Sigmoid colon (tissue), 7 donors: ENCODE measurements around the gene FKBP6. TPM values are rescaled to one million over a fixed set of nuclear protein-coding genes. Genes with fewer than 3 reads are reported as not detected.
"Not testable (repeated sequence)": the region's sequence is repeated elsewhere in the genome, so short reads cannot be mapped to it uniquely, and the experiment has no call there.

ENCODE experiments used
- DNase-seq: peaks from one replicate; pipeline ENCODE4 v3.0.0-alpha.2; 2019
- H3K27ac ChIP-seq, 4 donors: fragments of 200-600 bp; sonication (generic); one replicate each; pipeline ENCODE4 v1.5.1; 2016 to 2019; ENCODE audit warnings: mild to moderate bottlenecking in 1 of 4
- H3K27me3 ChIP-seq, 3 donors: fragments of 200-600 bp; sonication (generic); one replicate each; pipeline ENCODE4 v1.5.1; 2019; ENCODE audit warnings: mild to moderate bottlenecking in 1 of 3
- H3K36me3 ChIP-seq, 4 donors: fragments of 200-600 bp; sonication (generic); one replicate each; pipeline ENCODE4 v1.5.1; 2016 to 2019
- H3K4me1 ChIP-seq, 4 donors: fragments of 200-600 bp; sonication (generic); one replicate each; pipeline ENCODE4 v1.5.1; 2017 to 2019
- H3K4me3 ChIP-seq, 4 donors: fragments of 200-600 bp; sonication (generic); one replicate each; pipeline ENCODE4 v1.5.1; 2017 to 2019; ENCODE audit warnings: mild to moderate bottlenecking in 2 of 4, moderate library complexity in 1 of 4
- H3K9me3 ChIP-seq, 4 donors: fragments of 200-600 bp in 3 of 4; sonication (generic) in 3 of 4; one replicate each; pipeline versions ENCODE4 v1.5.1 to v1.6.1; 2013 to 2019
- EP300 ChIP-seq, 4 donors: sonication (generic); formaldehyde crosslinking; IDR thresholded peaks; one replicate each; pipeline ENCODE4 v1.6.1; 2017; ENCODE audit warnings: antibody characterized with exemption in 4 of 4
- POLR2A ChIP-seq, 2 donors: fragments of 450-650 bp; IDR thresholded peaks; one replicate each; pipeline ENCODE4 v1.6.1; 2016; ENCODE audit warnings: antibody characterized with exemption in 2 of 2, mild to moderate bottlenecking in 2 of 2, moderate library complexity in 2 of 2
- POLR2AphosphoS5 ChIP-seq, 4 donors: sonication (generic); formaldehyde crosslinking; IDR thresholded peaks; one replicate each; pipeline ENCODE4 v1.6.1; 2017; ENCODE audit warnings: antibody characterized with exemption in 4 of 4
- WGBS, 2 donors: extraction: QIAGEN DNeasy Blood & Tissue Kit; methylation state at CpG; one replicate each; pipeline ENCODE4 v1.1.7; 2013; 5-methylcytosine and 5-hydroxymethylcytosine counted together
- intact Hi-C: fragments of 100-400 bp; cut with DNase I; formaldehyde crosslinking; loops from one replicate; pipeline ENCODE4 v1.15.1; 2023
- polyA plus RNA-seq, 3 donors: library from polyadenylated mRNA; stranded (reverse); fragments of 200-250 nt; gene quantifications; one replicate each; pipeline ENCODE4 v1.2.3, GENCODE V29; 2013
- total RNA-seq, 4 donors: library from RNA; depleted of rRNA; stranded (reverse); fragments of >200 nt; gene quantifications; one replicate each; pipeline ENCODE4 v1.1.0, GENCODE V29; 2016
- TF ChIP-seq, protein P1 (sequence below), 4 experiments: fragments of 450-650 bp in 3 of 4; fragments of 200-600 bp in 1 of 4; IDR thresholded peaks; one replicate each; pipeline ENCODE4 v1.5.1; 2016 to 2019; ENCODE audit warnings: antibody characterized with exemption in 4 of 4, mild to moderate bottlenecking in 3 of 4, moderate library complexity in 2 of 4
- donor health status: healthy with polysubstance abuse.
- donor health status: Bipolar disorder and iron deficiency.
- donor health status: healthy.

FKBP6 gene
- total and polyA plus RNA-seq, 7 donors, result not detected

DNA sequence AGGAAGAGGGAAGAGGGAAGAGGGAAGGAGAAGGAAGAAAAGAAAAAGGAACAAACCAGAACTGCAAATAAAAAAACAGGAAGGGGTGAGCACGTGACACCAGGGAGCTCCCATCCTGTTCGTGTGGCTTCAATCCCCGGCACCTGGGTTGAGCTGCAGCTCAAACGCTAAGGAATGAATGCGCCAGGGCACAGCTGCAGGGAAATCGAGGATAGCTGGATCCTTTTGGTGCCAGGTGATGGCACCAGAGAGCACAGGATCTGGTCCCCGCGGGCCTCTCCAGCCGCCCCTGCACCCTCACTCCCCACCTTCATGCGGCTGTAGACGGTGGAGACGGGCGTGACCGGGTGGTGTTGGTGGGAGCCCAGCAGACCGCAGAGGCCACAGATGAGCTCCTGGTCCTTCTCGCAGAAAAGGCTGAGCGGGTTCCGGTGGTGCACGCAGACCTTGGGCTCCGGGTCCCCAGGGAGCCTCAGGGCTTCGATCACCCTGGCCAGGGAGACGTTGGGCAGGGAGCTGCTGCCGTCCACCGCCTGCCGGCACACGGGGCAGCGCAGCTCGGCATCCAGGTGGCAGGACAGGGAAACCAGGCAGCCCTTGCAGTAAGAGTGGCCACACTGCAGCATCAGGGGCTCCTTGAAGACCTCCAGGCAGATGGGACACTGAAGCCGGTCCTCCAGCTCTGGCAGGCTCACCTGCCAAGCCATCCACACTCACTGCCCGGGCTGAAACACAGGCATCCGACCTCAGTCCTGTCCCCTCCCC lies 3.7 kb upstream of the FKBP6 start:
- H3K27ac ChIP-seq, intact Hi-C loops, H3K36me3 ChIP-seq, H3K9me3 ChIP-seq, H3K4me1 ChIP-seq: not testable (repeated sequence)
- peak overlapping the region in 1 of 4 donors; percentile 21 for H3K4me3 ChIP-seq
- WGBS, 2 donors, result 16 to 24% methylated on average over 31 of the region's 31 CpGs
- TF ChIP-seq, protein P1, sequence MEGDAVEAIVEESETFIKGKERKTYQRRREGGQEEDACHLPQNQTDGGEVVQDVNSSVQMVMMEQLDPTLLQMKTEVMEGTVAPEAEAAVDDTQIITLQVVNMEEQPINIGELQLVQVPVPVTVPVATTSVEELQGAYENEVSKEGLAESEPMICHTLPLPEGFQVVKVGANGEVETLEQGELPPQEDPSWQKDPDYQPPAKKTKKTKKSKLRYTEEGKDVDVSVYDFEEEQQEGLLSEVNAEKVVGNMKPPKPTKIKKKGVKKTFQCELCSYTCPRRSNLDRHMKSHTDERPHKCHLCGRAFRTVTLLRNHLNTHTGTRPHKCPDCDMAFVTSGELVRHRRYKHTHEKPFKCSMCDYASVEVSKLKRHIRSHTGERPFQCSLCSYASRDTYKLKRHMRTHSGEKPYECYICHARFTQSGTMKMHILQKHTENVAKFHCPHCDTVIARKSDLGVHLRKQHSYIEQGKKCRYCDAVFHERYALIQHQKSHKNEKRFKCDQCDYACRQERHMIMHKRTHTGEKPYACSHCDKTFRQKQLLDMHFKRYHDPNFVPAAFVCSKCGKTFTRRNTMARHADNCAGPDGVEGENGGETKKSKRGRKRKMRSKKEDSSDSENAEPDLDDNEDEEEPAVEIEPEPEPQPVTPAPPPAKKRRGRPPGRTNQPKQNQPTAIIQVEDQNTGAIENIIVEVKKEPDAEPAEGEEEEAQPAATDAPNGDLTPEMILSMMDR (IDR thresholded peaks at IDR 0.05), result peak in 3 of 4 experiments; percentile 14 to 43 (median 16)
- DNase-seq, result peak; percentile 73
- peaks cover 0 to 11% (median 0%) of the 10 kb centered on the region in 3 donors for H3K27me3 ChIP-seq

DNA sequence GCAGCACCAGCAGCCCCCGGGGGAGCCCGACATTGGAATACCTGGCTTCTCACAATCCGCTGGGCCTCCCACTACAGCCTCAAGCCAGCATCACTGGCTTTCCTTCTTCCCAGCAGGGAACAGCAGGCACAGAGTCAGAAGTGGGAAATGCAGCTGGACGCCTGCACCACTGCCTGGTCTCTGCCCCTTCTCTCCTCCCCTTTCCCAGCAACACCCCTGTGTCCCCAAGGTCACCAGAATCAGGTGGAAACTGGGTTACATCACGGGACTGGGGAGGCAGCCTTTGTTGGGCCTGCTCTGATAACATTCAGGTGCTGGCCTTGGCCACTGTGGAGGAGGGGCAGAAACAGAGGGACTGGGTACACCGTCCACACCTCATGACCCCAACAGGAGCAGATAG lies 2.5 kb upstream of the FKBP6 start:
- H3K4me1 ChIP-seq, intact Hi-C loops, H3K4me3 ChIP-seq, DNase-seq, H3K9me3 ChIP-seq, H3K36me3 ChIP-seq, H3K27ac ChIP-seq, H3K27me3 ChIP-seq: not testable (repeated sequence)
- 74 to 94% methylated on average over 6 of the region's 6 CpGs for WGBS, 2 donors

DNA sequence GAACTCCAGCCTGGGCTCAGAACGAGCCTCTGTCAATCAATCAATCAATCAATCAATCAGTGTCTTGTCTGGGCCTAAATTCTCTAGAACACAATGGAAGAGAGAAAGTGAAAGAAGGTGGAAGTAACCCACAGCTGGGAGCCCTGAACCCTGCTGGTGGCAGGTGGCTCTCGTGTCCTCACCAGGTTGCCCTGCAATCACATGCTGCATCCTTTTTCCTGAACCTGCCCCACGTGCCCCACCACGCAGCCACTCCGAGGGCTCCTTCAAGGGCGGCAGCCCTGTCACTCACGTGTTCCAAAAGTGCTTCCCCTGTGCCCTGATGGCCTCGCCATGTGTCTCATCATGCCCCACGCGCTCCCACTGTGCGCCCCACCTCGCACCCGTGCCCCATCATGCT lies 512 bp upstream of the FKBP6 start:
- H3K36me3 ChIP-seq, H3K4me1 ChIP-seq, intact Hi-C loops, H3K9me3 ChIP-seq, H3K27ac ChIP-seq, DNase-seq, H3K27me3 ChIP-seq, H3K4me3 ChIP-seq: not testable (repeated sequence)
- WGBS, 2 donors, result 83 to 85% methylated on average over 12 of the region's 13 CpGs

DNA sequence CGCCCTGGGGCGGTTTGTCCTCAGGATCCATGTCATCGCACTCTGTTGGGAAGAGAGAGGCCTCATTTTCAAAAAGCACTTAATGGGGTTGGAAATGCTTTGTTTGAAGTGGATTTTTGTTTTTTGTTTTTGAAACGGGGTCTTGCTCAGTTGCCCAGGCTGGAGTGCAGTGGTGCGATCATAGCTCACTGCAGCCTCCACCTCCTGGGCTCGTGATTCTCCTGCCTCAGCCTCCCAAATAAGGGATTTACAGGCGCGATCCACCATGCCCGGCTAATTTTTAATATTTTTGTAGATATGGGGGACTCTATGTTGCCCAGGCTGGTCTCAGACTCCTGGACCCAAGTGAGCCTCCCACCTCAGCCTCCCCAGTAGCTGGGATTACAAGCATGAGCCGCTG lies 735 bp downstream of the FKBP6 start:
- 95 to 96% methylated on average over 10 of the region's 10 CpGs for WGBS, 2 donors
- H3K4me1 ChIP-seq, result peaks cover 0 to 9% (median 3%) of the 10 kb centered on the region in 4 donors
- no peaks in the 10 kb centered on the region for H3K36me3 ChIP-seq
- no peak overlapping the region for H3K27ac ChIP-seq
- DNase-seq, result no peak
- peaks cover 0 to 6% (median 0%) of the 10 kb centered on the region in 3 donors for H3K27me3 ChIP-seq
- no peaks in the 10 kb centered on the region for H3K9me3 ChIP-seq
- intact Hi-C loops, result no loop called here
- H3K4me3 ChIP-seq, result no peak overlapping the region
- TF ChIP-seq, protein P1 (IDR thresholded peaks at IDR 0.05), result no peak
- TF ChIP-seq POLR2A (IDR thresholded peaks at IDR 0.05) (no peak), EP300 (IDR thresholded peaks at IDR 0.05) (no peak), POLR2AphosphoS5 (IDR thresholded peaks at IDR 0.05) (no peak)

DNA sequence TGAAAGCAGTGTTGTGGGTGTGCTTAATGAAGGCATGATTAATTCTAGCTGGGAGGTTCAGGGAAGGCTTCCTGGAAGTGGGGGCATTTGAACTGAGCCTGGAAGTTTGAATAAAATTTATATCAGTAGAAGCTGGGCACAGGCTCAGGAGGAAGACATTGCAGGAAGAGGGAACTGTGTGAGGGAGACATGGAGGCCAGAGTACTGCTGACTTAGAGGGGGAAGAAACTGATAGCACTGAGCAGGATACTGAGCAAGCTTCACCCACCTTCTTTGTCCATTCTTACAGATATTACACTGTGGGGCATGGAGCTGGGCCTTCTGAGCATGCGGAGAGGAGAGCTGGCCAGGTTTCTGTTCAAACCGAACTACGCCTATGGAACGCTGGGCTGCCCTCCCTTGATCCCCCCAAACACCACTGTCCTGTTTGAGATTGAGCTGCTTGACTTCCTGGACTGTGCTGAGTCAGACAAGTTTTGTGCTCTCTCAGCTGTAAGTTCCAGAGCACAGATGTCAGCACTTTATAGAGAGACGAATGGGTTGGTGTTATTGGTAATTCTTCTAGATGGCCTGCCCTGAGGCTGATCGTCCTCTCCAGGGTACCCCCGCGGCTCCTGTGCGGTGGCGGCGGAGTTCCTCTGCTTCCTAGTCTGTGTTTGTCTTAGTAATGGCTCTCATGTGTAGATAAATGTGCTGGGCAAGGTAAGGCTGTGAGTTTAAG lies 2.1 kb downstream of the FKBP6 start:
- TF ChIP-seq POLR2A (IDR thresholded peaks at IDR 0.05), result no peak
- no peak for TF ChIP-seq POLR2AphosphoS5 (IDR thresholded peaks at IDR 0.05)
- TF ChIP-seq EP300 (IDR thresholded peaks at IDR 0.05), result no peak
- TF ChIP-seq, protein P1 (IDR thresholded peaks at IDR 0.05), result no peak
- Histone ChIP-seq H3K4me1 (no peaks in the 10 kb centered on the region), H3K27ac (no peak overlapping the region), H3K36me3 (no peaks in the 10 kb centered on the region), H3K27me3 (peaks cover 0 to 6% (median 0%) of the 10 kb centered on the region in 3 donors), H3K4me3 (no peak overlapping the region), H3K9me3 (no peaks in the 10 kb centered on the region)
- no peak for DNase-seq
- intact Hi-C loops, result no loop called here
- 62 to 71% methylated on average over 11 of the region's 11 CpGs for WGBS, 2 donors
